SH-SY5Y (cell line): Measurements from ENCODE around the gene TTC27.

ENCODE experiments used
- GATA2 ChIP-seq: IDR thresholded peaks from 2 replicates; pipeline ENCODE4 v1.6.1; 2011; ENCODE audit warnings: mild to moderate bottlenecking, low read depth, low read length
- GATA3 ChIP-seq: IDR thresholded peaks from 2 replicates; pipeline ENCODE4 v1.6.1; 2011; ENCODE audit warnings: low read depth, mild to moderate bottlenecking, low read length, moderate library complexity

GRCh38 chr2:32804205-32804604, 176.4 kb downstream of the TTC27 start:
- TF ChIP-seq GATA3 (no peak), GATA2 (no peak)
